ENCODE data around the gene ARL2. TPM values are rescaled to one million over a fixed set of nuclear protein-coding genes. Genes with fewer than 3 reads are reported as not detected.
A peak's percentile ranks its signal among the peaks of the same experiment; 100 is the strongest.
"Not testable (repeated sequence)": the region's sequence is repeated elsewhere in the genome, so short reads cannot be mapped to it uniquely, and the experiment has no call there.

Gene ARL2
- total RNA-seq, 5 donors from 2014 or later (not counting 1 experiment from before 2014, with no cell fraction given) = 19.7 to 44.3 (median 39.5) TPM

DNA sequence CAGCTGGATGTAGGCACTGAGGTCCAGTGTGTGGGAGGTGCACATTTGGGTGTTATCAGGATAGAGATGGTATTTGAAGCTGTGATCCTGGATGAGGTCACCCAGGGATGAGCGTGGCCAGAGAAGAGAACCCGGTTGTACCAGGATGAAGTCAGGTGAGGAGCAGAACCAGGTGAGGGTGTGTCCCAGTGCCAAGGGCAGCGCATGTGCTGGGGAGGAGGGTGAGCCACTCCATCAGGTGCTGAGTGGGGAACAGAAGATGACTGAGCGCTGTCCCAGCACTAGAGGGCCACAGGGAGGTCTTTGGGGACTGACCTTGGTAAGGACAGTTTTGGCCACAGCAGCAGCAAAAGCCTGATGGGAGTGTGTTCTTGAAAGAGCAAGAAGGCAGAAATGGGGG lies 2.7 kb downstream of the ARL2 start:
- Histone ChIP-seq H3K4me3 (ENCODE audit: control insufficient read depth in 1 of 2, extremely low read depth in 1 of 2, low read length in 1 of 2) (no peak overlapping the region), H3K27ac (ENCODE audit: low read length) (no peak overlapping the region), H3K27me3 (replicated peaks in 1 of 2; ENCODE audit: control insufficient read depth in 2 of 2, extremely low read depth in 1 of 2, insufficient read depth in 2 of 2, low read length in 1 of 2) (no peaks in the 10 kb centered on the region), H3K9me3 (no peaks in the 10 kb centered on the region), H3K4me1 (ENCODE audit: control insufficient read depth in 1 of 2, extremely low read depth in 1 of 2, insufficient read depth in 2 of 2, low read length in 2 of 2) (peaks cover 2 to 24% of the 10 kb centered on the region in 2 experiments), H3K36me3 (ENCODE audit: control insufficient read depth in 2 of 2, extremely low read depth in 1 of 2, insufficient read depth in 1 of 2, low read length in 1 of 2) (peaks cover 0 to 20% of the 10 kb centered on the region in 2 donors)
- Mint-ChIP-seq H3K27me3 (no peaks in the 10 kb centered on the region), H3K4me1 (peaks cover 22 to 32% (median 25%) of the 10 kb centered on the region in 3 donors), H3K4me3 (no peak overlapping the region), H3K9me3 (no peaks in the 10 kb centered on the region), H3K27ac (no peak overlapping the region), H3K36me3 (peaks cover 9% of the 10 kb centered on the region)
- DNase-seq (no peak), ATAC-seq (replicated peaks in 1 of 4) (no peak)
- POLR2A ChIA-PET = no interaction called here
- CTCF ChIA-PET = no interaction called here
- WGBS (ENCODE audit: insufficient coverage) = 98% methylated on average over 4 of the region's 4 CpGs

DNA sequence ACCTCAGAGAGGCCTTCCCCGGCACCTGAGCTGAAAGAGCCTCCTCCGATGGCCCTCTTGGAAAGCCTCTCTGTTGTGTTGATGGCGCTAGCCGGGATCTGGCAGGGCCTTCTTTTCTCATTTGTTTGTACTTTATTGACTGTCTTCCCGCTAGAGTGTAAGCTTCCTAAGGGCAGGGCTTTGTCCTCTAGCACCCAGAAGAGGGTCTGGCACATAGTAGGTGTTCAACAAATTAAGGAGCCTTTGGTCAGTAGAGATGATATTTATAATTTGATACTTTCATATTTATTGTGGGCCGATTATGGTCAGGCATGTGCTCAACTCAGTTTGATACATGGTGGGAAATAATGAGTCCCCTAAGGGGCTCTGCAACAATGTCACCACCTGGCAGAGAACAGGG lies 4.0 kb downstream of the ARL2 start:
- peaks cover 0 to 20% of the 10 kb centered on the region in 2 donors for H3K36me3 ChIP-seq (ENCODE audit: control insufficient read depth in 2 of 2, extremely low read depth in 1 of 2, insufficient read depth in 1 of 2, low read length in 1 of 2)
- H3K9me3 ChIP-seq = no peaks in the 10 kb centered on the region
- no peaks in the 10 kb centered on the region for H3K9me3 Mint-ChIP-seq
- ChIA-PET CTCF (no interaction called here), POLR2A (no interaction called here)
- H3K4me3 Mint-ChIP-seq = no peak overlapping the region
- ATAC-seq (replicated peaks in 1 of 4) (no peak), DNase-seq (no peak)
- H3K27ac Mint-ChIP-seq = no peak overlapping the region
- peaks cover 21 to 28% (median 25%) of the 10 kb centered on the region in 3 donors for H3K4me1 Mint-ChIP-seq
- WGBS (ENCODE audit: insufficient coverage) = 100% methylated on average over 2 of the region's 6 CpGs
- no peaks in the 10 kb centered on the region for H3K27me3 ChIP-seq (replicated peaks in 1 of 2; ENCODE audit: control insufficient read depth in 2 of 2, extremely low read depth in 1 of 2, insufficient read depth in 2 of 2, low read length in 1 of 2)
- H3K4me1 ChIP-seq (ENCODE audit: control insufficient read depth in 1 of 2, extremely low read depth in 1 of 2, insufficient read depth in 2 of 2, low read length in 2 of 2) = peaks cover 2 to 24% of the 10 kb centered on the region in 2 experiments
- H3K27ac ChIP-seq (ENCODE audit: low read length) = no peak overlapping the region
- no peak overlapping the region for H3K4me3 ChIP-seq (ENCODE audit: control insufficient read depth in 1 of 2, extremely low read depth in 1 of 2, low read length in 1 of 2)
- H3K36me3 Mint-ChIP-seq = peaks cover 13% of the 10 kb centered on the region
- H3K27me3 Mint-ChIP-seq = no peaks in the 10 kb centered on the region

DNA sequence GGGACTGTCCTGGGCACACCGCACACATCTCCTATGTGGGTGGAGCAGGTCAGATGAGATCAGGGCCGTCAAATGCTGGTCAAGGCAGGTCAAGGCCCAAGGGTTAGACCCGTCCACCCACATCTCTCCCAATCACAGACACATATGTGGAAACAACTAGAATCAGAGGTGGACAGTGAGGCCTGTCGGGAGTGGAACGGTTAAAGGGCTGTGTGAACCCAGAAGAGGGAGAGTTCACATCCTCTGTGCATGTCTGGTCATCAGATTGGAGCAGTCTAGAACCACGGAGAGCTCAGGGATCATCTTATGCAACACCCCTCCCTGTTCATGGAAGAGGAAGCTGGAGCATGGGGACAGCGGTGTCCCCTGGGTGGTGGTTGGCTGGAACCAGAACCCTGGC lies 5.9 kb downstream of the ARL2 start:
- ChIA-PET CTCF (interaction anchor here in 1 of 2 donors (0.5 kb wide), 1 partner anchor 1365 kb away, joined by 3 read pairs; no protein-coding TSS in a partner anchor), POLR2A (no interaction called here)
- no peak for DNase-seq
- Mint-ChIP-seq H3K27me3 (no peaks in the 10 kb centered on the region), H3K36me3 (peaks cover 13% of the 10 kb centered on the region), H3K4me3 (no peak overlapping the region), H3K9me3 (no peaks in the 10 kb centered on the region), H3K4me1 (peaks cover 13 to 22% (median 19%) of the 10 kb centered on the region in 3 donors), H3K27ac (no peak overlapping the region)
- ATAC-seq (replicated peaks in 1 of 4) = no peak
- Histone ChIP-seq H3K36me3 (ENCODE audit: control insufficient read depth in 2 of 2, extremely low read depth in 1 of 2, insufficient read depth in 1 of 2, low read length in 1 of 2) (peaks cover 0 to 20% of the 10 kb centered on the region in 2 donors), H3K4me3 (ENCODE audit: control insufficient read depth in 1 of 2, extremely low read depth in 1 of 2, low read length in 1 of 2) (no peak overlapping the region), H3K27me3 (replicated peaks in 1 of 2; ENCODE audit: control insufficient read depth in 2 of 2, extremely low read depth in 1 of 2, insufficient read depth in 2 of 2, low read length in 1 of 2) (no peaks in the 10 kb centered on the region), H3K4me1 (ENCODE audit: control insufficient read depth in 1 of 2, extremely low read depth in 1 of 2, insufficient read depth in 2 of 2, low read length in 2 of 2) (peaks cover under 1 to 12% of the 10 kb centered on the region in 2 experiments), H3K27ac (ENCODE audit: low read length) (no peak overlapping the region), H3K9me3 (no peaks in the 10 kb centered on the region)
- WGBS (ENCODE audit: insufficient coverage) = no CpG with 5 or more reads among the region's 7 CpGs

DNA sequence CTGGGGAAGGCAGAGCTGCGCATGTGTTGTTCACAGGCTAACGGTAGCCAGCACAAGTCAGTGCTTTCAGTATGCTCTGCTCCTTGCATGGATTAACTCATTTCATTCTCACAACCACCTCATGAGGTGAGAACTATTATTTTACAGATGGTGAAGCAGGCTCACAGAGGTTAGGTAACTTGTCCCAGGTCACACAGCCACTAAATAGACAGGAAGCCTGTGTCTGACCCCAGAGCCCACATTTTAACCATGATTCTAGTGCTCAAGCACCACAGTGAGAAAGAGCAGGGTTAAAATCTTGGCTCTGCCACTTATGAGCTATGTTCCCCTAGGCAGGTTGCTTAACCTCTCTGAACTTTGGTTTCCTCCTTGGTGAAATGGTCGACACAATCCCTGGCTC lies 7.0 kb downstream of the ARL2 start:
- 73% methylated on average over 1 of the region's 3 CpGs for WGBS (ENCODE audit: insufficient coverage)
- Mint-ChIP-seq H3K4me1 (peaks cover 9 to 12% (median 11%) of the 10 kb centered on the region in 3 donors), H3K9me3 (no peaks in the 10 kb centered on the region), H3K4me3 (no peak overlapping the region), H3K27ac (no peak overlapping the region), H3K36me3 (peaks cover 13% of the 10 kb centered on the region), H3K27me3 (no peaks in the 10 kb centered on the region)
- no peaks in the 10 kb centered on the region for H3K27me3 ChIP-seq (replicated peaks in 1 of 2; ENCODE audit: control insufficient read depth in 2 of 2, extremely low read depth in 1 of 2, insufficient read depth in 2 of 2, low read length in 1 of 2)
- ATAC-seq (replicated peaks in 1 of 4) (no peak), DNase-seq (no peak)
- no peaks in the 10 kb centered on the region for H3K9me3 ChIP-seq
- H3K4me1 ChIP-seq (ENCODE audit: control insufficient read depth in 1 of 2, extremely low read depth in 1 of 2, insufficient read depth in 2 of 2, low read length in 2 of 2) = peaks cover 0 to under 1% of the 10 kb centered on the region in 2 experiments
- ChIA-PET POLR2A (no interaction called here), CTCF (no interaction called here)
- peaks cover 0 to 20% of the 10 kb centered on the region in 2 donors for H3K36me3 ChIP-seq (ENCODE audit: control insufficient read depth in 2 of 2, extremely low read depth in 1 of 2, insufficient read depth in 1 of 2, low read length in 1 of 2)
- no peak overlapping the region for H3K27ac ChIP-seq (ENCODE audit: low read length)
- H3K4me3 ChIP-seq (ENCODE audit: control insufficient read depth in 1 of 2, extremely low read depth in 1 of 2, low read length in 1 of 2) = no peak overlapping the region

DNA sequence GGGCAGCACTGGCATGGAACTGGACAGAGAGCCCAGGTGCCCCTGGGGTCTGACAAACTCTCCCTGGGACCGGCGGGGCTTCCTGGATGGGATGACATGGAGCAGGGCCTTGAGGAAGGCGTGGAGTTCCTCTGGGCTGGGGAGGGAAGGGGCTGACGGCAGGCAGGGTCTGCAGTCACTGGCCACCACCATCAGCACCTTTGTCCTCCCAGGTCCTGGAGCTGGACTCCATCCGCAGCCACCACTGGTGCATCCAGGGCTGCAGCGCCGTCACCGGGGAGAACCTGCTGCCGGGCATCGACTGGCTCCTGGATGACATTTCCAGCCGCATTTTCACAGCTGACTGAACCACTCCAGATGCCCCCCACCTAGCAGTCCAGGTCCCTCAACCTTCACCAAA lies 7.5 kb downstream of the ARL2 start:
- no peaks in the 10 kb centered on the region for H3K27me3 Mint-ChIP-seq
- Histone ChIP-seq H3K4me1 (ENCODE audit: control insufficient read depth in 1 of 2, extremely low read depth in 1 of 2, insufficient read depth in 2 of 2, low read length in 2 of 2) (no peaks in the 10 kb centered on the region), H3K4me3 (ENCODE audit: control insufficient read depth in 1 of 2, extremely low read depth in 1 of 2, low read length in 1 of 2) (no peak overlapping the region), H3K27me3 (replicated peaks in 1 of 2; ENCODE audit: control insufficient read depth in 2 of 2, extremely low read depth in 1 of 2, insufficient read depth in 2 of 2, low read length in 1 of 2) (no peaks in the 10 kb centered on the region), H3K36me3 (ENCODE audit: control insufficient read depth in 2 of 2, extremely low read depth in 1 of 2, insufficient read depth in 1 of 2, low read length in 1 of 2) (peaks cover 0 to 20% of the 10 kb centered on the region in 2 donors), H3K27ac (ENCODE audit: low read length) (no peak overlapping the region), H3K9me3 (no peaks in the 10 kb centered on the region)
- WGBS (ENCODE audit: insufficient coverage) = 98% methylated on average over 11 of the region's 11 CpGs
- H3K4me3 Mint-ChIP-seq = no peak overlapping the region
- H3K9me3 Mint-ChIP-seq = no peaks in the 10 kb centered on the region
- ChIA-PET CTCF (no interaction called here), POLR2A (no interaction called here)
- peaks cover 5 to 7% (median 6%) of the 10 kb centered on the region in 3 donors for H3K4me1 Mint-ChIP-seq
- H3K27ac Mint-ChIP-seq = no peak overlapping the region
- DNase-seq (no peak), ATAC-seq (replicated peaks in 1 of 4) (no peak)
- peaks cover 12% of the 10 kb centered on the region for H3K36me3 Mint-ChIP-seq

DNA sequence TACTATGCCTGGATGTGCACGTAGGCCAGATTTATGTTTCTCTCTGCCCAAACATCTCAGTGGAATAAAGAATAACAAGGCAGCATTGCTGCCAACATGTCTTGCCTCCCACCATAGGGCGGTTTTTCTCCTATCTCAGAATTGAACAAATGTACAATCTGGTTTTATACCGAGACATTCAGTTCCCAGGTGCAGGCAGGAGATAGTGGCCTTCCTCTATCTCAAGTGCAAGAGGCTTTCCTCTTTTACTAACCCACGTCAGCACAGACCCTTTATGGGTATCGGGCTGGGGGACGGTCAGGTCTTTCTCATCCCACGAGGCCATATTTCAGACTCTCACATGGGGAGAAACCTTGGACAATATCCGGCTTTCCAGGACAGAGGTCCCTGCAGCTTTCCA lies 9.5 kb downstream of the ARL2 start:
- CTCF ChIA-PET; H3K27me3 ChIP-seq (replicated peaks in 1 of 2; ENCODE audit: control insufficient read depth in 2 of 2, extremely low read depth in 1 of 2, insufficient read depth in 2 of 2, low read length in 1 of 2); H3K36me3 Mint-ChIP-seq; POLR2A ChIA-PET; H3K27ac ChIP-seq (ENCODE audit: low read length); H3K9me3 Mint-ChIP-seq; H3K4me3 ChIP-seq (ENCODE audit: control insufficient read depth in 1 of 2, extremely low read depth in 1 of 2, low read length in 1 of 2); H3K27me3 Mint-ChIP-seq; H3K4me3 Mint-ChIP-seq; H3K27ac Mint-ChIP-seq; ATAC-seq (replicated peaks in 1 of 4); DNase-seq; H3K9me3 ChIP-seq: not testable (repeated sequence)
- peaks cover 17 to 18% (median 17%) of the 10 kb centered on the region in 3 donors for H3K4me1 Mint-ChIP-seq
- Histone ChIP-seq H3K4me1 (ENCODE audit: control insufficient read depth in 1 of 2, extremely low read depth in 1 of 2, insufficient read depth in 2 of 2, low read length in 2 of 2) (peaks cover 5 to 18% of the 10 kb centered on the region in 2 experiments), H3K36me3 (ENCODE audit: control insufficient read depth in 2 of 2, extremely low read depth in 1 of 2, insufficient read depth in 1 of 2, low read length in 1 of 2) (peaks cover 0 to 15% of the 10 kb centered on the region in 2 donors)
- 86% methylated on average over 7 of the region's 8 CpGs for WGBS (ENCODE audit: insufficient coverage)

DNA sequence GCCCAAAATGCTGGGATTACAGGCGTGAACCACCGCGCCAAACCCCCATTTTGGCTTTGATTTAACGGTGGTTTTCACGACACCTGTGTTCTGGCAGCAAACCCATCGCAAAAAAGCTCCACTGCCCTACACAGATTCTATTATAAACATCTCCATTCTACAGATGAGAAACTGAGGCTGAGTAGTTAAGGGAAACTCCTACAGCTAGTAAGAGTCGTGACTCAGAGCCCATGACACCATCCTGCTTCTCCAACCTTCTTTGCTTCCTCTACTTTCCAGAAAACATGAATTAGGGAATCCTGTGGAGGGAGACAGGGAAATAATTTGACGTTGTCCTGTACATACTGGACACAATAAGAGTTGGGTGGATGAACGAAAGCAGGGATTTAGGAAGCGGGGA lies 12.8 kb downstream of the ARL2 start:
- no peaks in the 10 kb centered on the region for H3K9me3 Mint-ChIP-seq
- Histone ChIP-seq H3K4me3 (ENCODE audit: control insufficient read depth in 1 of 2, extremely low read depth in 1 of 2, low read length in 1 of 2) (peak overlapping the region in 1 of 2 donors; percentile 53), H3K36me3 (ENCODE audit: control insufficient read depth in 2 of 2, extremely low read depth in 1 of 2, insufficient read depth in 1 of 2, low read length in 1 of 2) (peaks cover 3 to 4% of the 10 kb centered on the region in 2 donors), H3K27me3 (replicated peaks in 1 of 2; ENCODE audit: control insufficient read depth in 2 of 2, extremely low read depth in 1 of 2, insufficient read depth in 2 of 2, low read length in 1 of 2) (no peaks in the 10 kb centered on the region), H3K9me3 (no peaks in the 10 kb centered on the region), H3K4me1 (ENCODE audit: control insufficient read depth in 1 of 2, extremely low read depth in 1 of 2, insufficient read depth in 2 of 2, low read length in 2 of 2) (peaks cover 5 to 24% of the 10 kb centered on the region in 2 experiments), H3K27ac (ENCODE audit: low read length) (peak overlapping the region; percentile 70)
- ChIA-PET CTCF (interaction anchor here in 1 of 2 donors (0.8 to 0.9 kb wide), 2 partner anchors 49 to 303 kb away, joined by 3 read pairs; no protein-coding TSS in a partner anchor), POLR2A (no interaction called here)
- ATAC-seq (replicated peaks in 1 of 4) (no peak), DNase-seq (no peak)
- no peaks in the 10 kb centered on the region for H3K27me3 Mint-ChIP-seq
- WGBS (ENCODE audit: insufficient coverage) = 82% methylated on average over 5 of the region's 10 CpGs
- H3K4me3 Mint-ChIP-seq = peak overlapping the region; percentile 68 to 86 (median 83)
- H3K4me1 Mint-ChIP-seq = peaks cover 19 to 24% (median 21%) of the 10 kb centered on the region in 3 donors
- H3K27ac Mint-ChIP-seq = peak overlapping the region; percentile 90 to 91
- peaks cover 4% of the 10 kb centered on the region for H3K36me3 Mint-ChIP-seq

All from T-cell (primary cell).